ENCODE data around the gene GALNTL6. TPM values are rescaled to one million over a fixed set of nuclear protein-coding genes. Genes with fewer than 3 reads are reported as not detected.

GALNTL6 gene
- total RNA-seq, 1 experiment from 2014 or later, result not detected

GRCh38 chr4:172892300-172892699 is 1079.1 kb downstream of the GALNTL6 start:
- Histone ChIP-seq H3K14ac (ENCODE audit: insufficient read depth, low read length) (no peak overlapping the region), H3K23me2 (ENCODE audit: insufficient read length, low read depth, low read length, poor library complexity, severe bottlenecking) (no peaks in the 10 kb centered on the region), H3K56ac (ENCODE audit: insufficient read length, low read depth, low read length) (no peak overlapping the region), H3K79me1 (ENCODE audit: insufficient read depth, low read depth, low read length, poor library complexity, severe bottlenecking) (no peaks in the 10 kb centered on the region), H3K4ac (ENCODE audit: low read depth, low read length) (no peak overlapping the region), H4K5ac (ENCODE audit: insufficient read length, low read depth, low read length) (no peak overlapping the region), H3K9ac (ENCODE audit: extremely low read depth, insufficient read length, low read length) (no peak overlapping the region), H3K27ac (ENCODE audit: insufficient read length, low read depth, low read length) (no peak overlapping the region), H2BK20ac (ENCODE audit: low read depth, low read length, poor library complexity, severe bottlenecking) (no peak overlapping the region), H3K4me1 (ENCODE audit: insufficient read depth, low read length) (no peaks in the 10 kb centered on the region), H3K4me2 (ENCODE audit: insufficient read depth, insufficient read length, low read length) (no peak overlapping the region), H2BK120ac (ENCODE audit: low read depth, low read length, poor library complexity, severe bottlenecking) (no peak overlapping the region), H3T11ph (ENCODE audit: low read length) (no peak overlapping the region), H3K23ac (ENCODE audit: insufficient read length, low read depth, low read length) (no peak overlapping the region), H3K79me2 (ENCODE audit: insufficient read depth, low read length) (no peaks in the 10 kb centered on the region), H2BK5ac (ENCODE audit: insufficient read length, low read length) (no peak overlapping the region), H3K27me3 (ENCODE audit: insufficient read depth, low read length) (no peaks in the 10 kb centered on the region), H2BK15ac (ENCODE audit: low read depth, low read length) (no peak overlapping the region), H4K91ac (ENCODE audit: insufficient read length, low read depth, low read length) (no peak overlapping the region), H4K20me1 (ENCODE audit: control insufficient read depth, insufficient read depth, insufficient read length) (no peaks in the 10 kb centered on the region), H4K8ac (replicated peaks; ENCODE audit: insufficient read length, low read depth, low read length) (no peak overlapping the region), H2BK12ac (ENCODE audit: insufficient read length, low read depth, low read length) (no peak overlapping the region), H3K18ac (ENCODE audit: insufficient read length, low read depth, low read length) (no peak overlapping the region), H2AFZ (ENCODE audit: low read length) (no peak overlapping the region), H2AK5ac (ENCODE audit: insufficient read length, low read length) (no peak overlapping the region), H3K9me3 (ENCODE audit: control insufficient read depth, low read depth, low read length) (no peaks in the 10 kb centered on the region)
- peaks cover 2 to 3% of the 10 kb centered on the region in 2 experiments; a peak in 2 of 5 replicates for H3K9me3 Mint-ChIP-seq
- TF ChIP-seq, protein P1, sequence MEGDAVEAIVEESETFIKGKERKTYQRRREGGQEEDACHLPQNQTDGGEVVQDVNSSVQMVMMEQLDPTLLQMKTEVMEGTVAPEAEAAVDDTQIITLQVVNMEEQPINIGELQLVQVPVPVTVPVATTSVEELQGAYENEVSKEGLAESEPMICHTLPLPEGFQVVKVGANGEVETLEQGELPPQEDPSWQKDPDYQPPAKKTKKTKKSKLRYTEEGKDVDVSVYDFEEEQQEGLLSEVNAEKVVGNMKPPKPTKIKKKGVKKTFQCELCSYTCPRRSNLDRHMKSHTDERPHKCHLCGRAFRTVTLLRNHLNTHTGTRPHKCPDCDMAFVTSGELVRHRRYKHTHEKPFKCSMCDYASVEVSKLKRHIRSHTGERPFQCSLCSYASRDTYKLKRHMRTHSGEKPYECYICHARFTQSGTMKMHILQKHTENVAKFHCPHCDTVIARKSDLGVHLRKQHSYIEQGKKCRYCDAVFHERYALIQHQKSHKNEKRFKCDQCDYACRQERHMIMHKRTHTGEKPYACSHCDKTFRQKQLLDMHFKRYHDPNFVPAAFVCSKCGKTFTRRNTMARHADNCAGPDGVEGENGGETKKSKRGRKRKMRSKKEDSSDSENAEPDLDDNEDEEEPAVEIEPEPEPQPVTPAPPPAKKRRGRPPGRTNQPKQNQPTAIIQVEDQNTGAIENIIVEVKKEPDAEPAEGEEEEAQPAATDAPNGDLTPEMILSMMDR (conservative IDR thresholded peaks at IDR 0.05), result peak; percentile 89
- peak; percentile 54 for DNase-seq
- no peak overlapping the region for H3K27ac Mint-ChIP-seq
- H3K4me1 Mint-ChIP-seq, result no peaks in the 10 kb centered on the region
- no peaks in the 10 kb centered on the region for H3K36me3 Mint-ChIP-seq (ENCODE audit: insufficient read depth in 1 of 3, low read depth in 3 of 3)
- H3K27me3 Mint-ChIP-seq (ENCODE audit: low read depth), result no peaks in the 10 kb centered on the region
- H3K4me3 Mint-ChIP-seq, result no peak overlapping the region
- WGBS (ENCODE audit: extremely low coverage, insufficient read length, low lambda C conversion rate), result no CpG with 5 or more reads among the region's 4 CpGs
